PC-9 (cell line): ENCODE measurements around the gene HS6ST3. TPM values are rescaled to one million over a fixed set of nuclear protein-coding genes. Genes with fewer than 3 reads are reported as not detected.

Experiments used
- BruUV-seq: library from RNA; stranded (reverse); fragments of 400-500 nt; replicated peaks from 2 replicates; lab custom pipeline; 2021; lab: Mats Ljungman, UMichigan
- CTCF ChIA-PET: fragments of 300-600 bp; sonication (Branson Sonifier 250); formaldehyde crosslinking; loops from one replicate; lab custom pipeline; 2022; ENCODE audit warnings: antibody characterized with exemption; lab: Charles Lee
- POLR2A ChIA-PET: fragments of 300-600 bp; sonication (Branson Sonifier 250); formaldehyde crosslinking; loops from one replicate; lab custom pipeline; 2022; ENCODE audit warnings: antibody characterized with exemption; ENCODE audit not compliant: unreplicated experiment; lab: Charles Lee
- DNase-seq, 2 experiments: peaks; one replicate each; pipeline versions ENCODE4 v3.0.0 to v3.0.0-alpha.2; 2015 to 2022; ENCODE audit warnings: mixed read lengths in 1 of 2
- H2AFZ ChIP-seq: fragments of 200-600 bp; sonication (generic); 2 replicates; pipeline ENCODE4 v1.8.1; 2017; ENCODE audit warnings: antibody characterized with exemption
- H3F3A ChIP-seq: fragments of 200-600 bp; sonication (generic); 2 replicates; pipeline ENCODE4 v1.8.1; 2017; ENCODE audit warnings: antibody characterized with exemption, mild to moderate bottlenecking, low read depth; ENCODE audit not compliant: insufficient read depth
- H3K27ac ChIP-seq: fragments of 200-600 bp; sonication (generic); 2 replicates; pipeline ENCODE4 v1.6.1; 2016; ENCODE audit warnings: mixed run types
- H3K27me3 ChIP-seq: fragments of 200-600 bp; sonication (generic); 2 replicates; pipeline ENCODE4 v1.6.1; 2016; ENCODE audit warnings: low read depth, mixed run types; ENCODE audit not compliant: insufficient read depth
- H3K36me3 ChIP-seq: fragments of 200-600 bp; sonication (generic); 2 replicates; pipeline ENCODE4 v1.6.1; 2016; ENCODE audit warnings: low read depth, mixed run types
- H3K4me1 ChIP-seq: fragments of 200-600 bp; sonication (generic); replicated peaks from 2 replicates; pipeline ENCODE4 v1.6.1; 2016; ENCODE audit warnings: mixed run types; ENCODE audit not compliant: insufficient read depth
- H3K4me2 ChIP-seq: fragments of 200-600 bp; sonication (generic); 2 replicates; pipeline ENCODE4 v1.6.1; 2017; ENCODE audit warnings: mixed run types
- H3K4me3 ChIP-seq: fragments of 200-600 bp; sonication (generic); 2 replicates; pipeline ENCODE4 v1.6.1; 2016; ENCODE audit warnings: mixed run types
- H3K79me2 ChIP-seq: fragments of 200-600 bp; sonication (generic); 2 replicates; pipeline ENCODE4 v1.6.1; 2017; ENCODE audit warnings: low read depth, mixed run types
- H3K9me2 ChIP-seq: fragments of 200-600 bp; sonication (generic); 2 replicates; pipeline ENCODE4 v1.8.1; 2017; ENCODE audit warnings: mild to moderate bottlenecking; ENCODE audit not compliant: insufficient read depth
- H3K9me3 ChIP-seq: fragments of 200-600 bp; sonication (generic); 2 replicates; pipeline ENCODE4 v1.8.1; 2016; ENCODE audit warnings: low read depth; ENCODE audit not compliant: insufficient read depth
- H4K20me1 ChIP-seq: fragments of 200-600 bp; sonication (generic); 2 replicates; pipeline ENCODE4 v1.8.1; 2017; ENCODE audit not compliant: insufficient read depth
- CTCF ChIP-seq: fragments of 200-600 bp; sonication (generic); conservative IDR thresholded peaks from 2 replicates; pipeline ENCODE4 v1.6.1; 2017; ENCODE audit warnings: mixed run types, antibody characterized with exemption, mild to moderate bottlenecking, moderate library complexity
- EZH2 ChIP-seq: fragments of 200-600 bp; sonication (generic); IDR thresholded peaks from 2 replicates; pipeline ENCODE4 v1.8.0; 2017; ENCODE audit warnings: antibody characterized with exemption, low read depth
- intact Hi-C: fragments of 100-400 bp; cut with micrococcal nuclease; formaldehyde crosslinking; loops from one replicate; pipeline ENCODE4 v1.10.0; 2022; ENCODE audit not compliant: unreplicated experiment
- total RNA-seq: library from RNA; stranded (reverse); gene quantifications from 2 replicates; pipeline ENCODE4 v1.2.3, GENCODE V29; 2021

Gene HS6ST3
- total RNA-seq, 1 experiment from 2014 or later: not detected

DNA sequence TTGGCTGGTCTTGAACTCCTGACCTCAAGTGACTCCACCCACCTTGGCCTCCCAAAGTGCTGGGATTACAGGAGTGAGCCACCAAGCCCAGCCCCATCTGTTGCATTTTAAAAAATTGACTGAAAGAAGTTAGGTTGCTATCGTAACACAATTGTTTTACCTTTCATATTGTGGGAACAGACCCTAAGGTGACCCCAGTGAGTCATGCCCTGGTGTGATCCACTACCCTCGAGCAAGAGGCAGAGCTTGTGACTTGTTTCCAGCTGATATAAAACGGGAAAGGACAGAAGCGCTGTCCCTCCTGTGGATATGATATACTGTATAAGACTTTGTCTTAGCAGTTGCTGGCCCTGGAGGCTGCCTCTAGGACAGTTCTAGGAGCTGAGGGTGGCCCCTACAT lies 308.6 kb downstream of the HS6ST3 start:
- no peaks in the 10 kb centered on the region for H3K79me2 ChIP-seq
- ChIA-PET CTCF (no interaction called here), POLR2A (no interaction called here)
- H3K36me3 ChIP-seq: no peaks in the 10 kb centered on the region
- intact Hi-C loops: no loop called here
- TF ChIP-seq EZH2 (no peak), CTCF (no peak)
- no peaks in the 10 kb centered on the region for H3K9me3 ChIP-seq
- no peak overlapping the region for H2AFZ ChIP-seq
- no peaks in the 10 kb centered on the region for H3K27me3 ChIP-seq
- no TSS peak for BruUV-seq
- no peaks in the 10 kb centered on the region for H3K9me2 ChIP-seq
- no peak overlapping the region for H3K4me2 ChIP-seq
- H3K4me1 ChIP-seq: no peaks in the 10 kb centered on the region
- no peak overlapping the region for H3K27ac ChIP-seq
- H4K20me1 ChIP-seq: no peaks in the 10 kb centered on the region
- no peak for DNase-seq
- no peak overlapping the region for H3K4me3 ChIP-seq
- H3F3A ChIP-seq: no peaks in the 10 kb centered on the region

GRCh38 chr13:96403241-96403640 lies 313.3 kb downstream of the HS6ST3 start:
- ChIA-PET CTCF (no interaction called here), POLR2A (no interaction called here)
- Histone ChIP-seq H3K9me3 (no peaks in the 10 kb centered on the region), H3K36me3 (no peaks in the 10 kb centered on the region), H4K20me1 (no peaks in the 10 kb centered on the region), H3K9me2 (no peaks in the 10 kb centered on the region), H3K4me1 (no peaks in the 10 kb centered on the region), H3K27me3 (no peaks in the 10 kb centered on the region), H3K4me3 (no peak overlapping the region), H2AFZ (no peak overlapping the region), H3K4me2 (no peak overlapping the region), H3K79me2 (no peaks in the 10 kb centered on the region), H3F3A (no peaks in the 10 kb centered on the region), H3K27ac (no peak overlapping the region)
- BruUV-seq: no TSS peak
- TF ChIP-seq CTCF (no peak), EZH2 (no peak)
- DNase-seq: no peak
- intact Hi-C loops: no loop called here

DNA sequence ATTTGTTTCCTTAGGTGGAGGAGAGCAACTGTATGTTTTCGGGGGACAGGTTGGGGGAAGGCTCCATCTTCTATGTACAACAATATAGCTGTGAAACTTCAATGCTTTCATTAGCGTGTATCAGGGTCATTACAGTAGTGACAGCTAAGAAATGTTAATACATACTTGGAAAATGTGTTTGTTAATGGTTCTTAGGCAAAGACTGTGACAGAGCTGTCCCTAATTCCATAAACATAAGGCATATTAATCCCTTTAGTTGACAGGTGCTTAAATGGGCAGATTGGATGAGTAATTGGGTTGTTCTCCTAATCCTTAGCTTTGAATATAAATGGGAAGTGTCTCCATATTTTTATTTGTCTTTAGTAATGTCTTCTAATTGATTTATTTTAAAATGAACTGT lies 313.7 kb downstream of the HS6ST3 start:
- H3K9me2 ChIP-seq: no peaks in the 10 kb centered on the region
- no peaks in the 10 kb centered on the region for H3K79me2 ChIP-seq
- no peaks in the 10 kb centered on the region for H3K9me3 ChIP-seq
- no peaks in the 10 kb centered on the region for H3K36me3 ChIP-seq
- no peaks in the 10 kb centered on the region for H3F3A ChIP-seq
- BruUV-seq: no TSS peak
- no peak overlapping the region for H2AFZ ChIP-seq
- ChIA-PET CTCF (no interaction called here), POLR2A (no interaction called here)
- TF ChIP-seq CTCF (no peak), EZH2 (no peak)
- intact Hi-C loops: no loop called here
- DNase-seq: no peak
- H3K4me1 ChIP-seq: no peaks in the 10 kb centered on the region
- H3K4me3 ChIP-seq: no peak overlapping the region
- no peak overlapping the region for H3K27ac ChIP-seq
- no peaks in the 10 kb centered on the region for H3K27me3 ChIP-seq
- H3K4me2 ChIP-seq: no peak overlapping the region
- H4K20me1 ChIP-seq: no peaks in the 10 kb centered on the region
